ENCODE data around the gene TTBK2. TPM values are rescaled to one million over a fixed set of nuclear protein-coding genes. Genes with fewer than 3 reads are reported as not detected.

Gene TTBK2
- total and polyA plus RNA-seq, 4 donors = 1.0 to 6.4 (median 4.3) TPM

GRCh38 chr15:42937143-42937542 lies 16.6 kb upstream of the TTBK2 start:
- Histone ChIP-seq H3K27ac (ENCODE audit: low read depth in 1 of 2, low read length in 2 of 2) (no peak overlapping the region), H3K4me1 (ENCODE audit: control insufficient read depth in 4 of 4, insufficient read depth in 4 of 4, low read length in 3 of 4) (no peaks in the 10 kb centered on the region), H3K9ac (ENCODE audit: low read depth in 1 of 2, low read length in 2 of 2) (no peak overlapping the region), H3K4me3 (ENCODE audit: low read depth in 1 of 3, low read length in 3 of 3) (no peak overlapping the region), H3K36me3 (ENCODE audit: control insufficient read depth in 4 of 4, insufficient read depth in 3 of 4, low read depth in 1 of 4, low read length in 3 of 4) (no peaks in the 10 kb centered on the region), H3K9me3 (ENCODE audit: control insufficient read depth in 4 of 4, low read length in 3 of 4) (no peaks in the 10 kb centered on the region), H3K27me3 (ENCODE audit: control insufficient read depth in 4 of 4, insufficient read depth in 4 of 4, low read length in 3 of 4) (no peaks in the 10 kb centered on the region)
- no peak for TF ChIP-seq TAF1 (conservative IDR thresholded peaks at IDR 0.05)
- no peak for TF ChIP-seq REST (IDR thresholded peaks at IDR 0.05)
- no peak for TF ChIP-seq ZBTB33 (IDR thresholded peaks at IDR 0.05)
- no peak for TF ChIP-seq MAX (IDR thresholded peaks at IDR 0.05)
- no peak for TF ChIP-seq YY1 (IDR thresholded peaks at IDR 0.05)
- no peak for TF ChIP-seq NR2F2 (IDR thresholded peaks at IDR 0.05)
- TF ChIP-seq RXRA (IDR thresholded peaks at IDR 0.05) = no peak
- no peak for TF ChIP-seq HNF4G (IDR thresholded peaks at IDR 0.05)
- TF ChIP-seq CTCF (IDR thresholded peaks at IDR 0.05; ENCODE audit: low read depth, low read length, missing input control) = no peak
- TF ChIP-seq ATF3 (IDR thresholded peaks at IDR 0.05) = no peak
- TF ChIP-seq HNF4A (conservative IDR thresholded peaks at IDR 0.05) = no peak
- TF ChIP-seq EGR1 (IDR thresholded peaks at IDR 0.05; ENCODE audit: low read depth in 2 of 2) = no peak
- TF ChIP-seq RAD21 (IDR thresholded peaks at IDR 0.05) = no peak
- DNase-seq (ENCODE audit: low spot score) = no peak

- Histone ChIP-seq H3K9me3 (ENCODE audit: control insufficient read depth in 4 of 4, low read length in 3 of 4) (no peaks in the 10 kb centered on the region), H3K27ac (ENCODE audit: low read depth in 1 of 2, low read length in 2 of 2) (no peak overlapping the region), H3K36me3 (ENCODE audit: control insufficient read depth in 4 of 4, insufficient read depth in 3 of 4, low read depth in 1 of 4, low read length in 3 of 4) (no peaks in the 10 kb centered on the region), H3K4me1 (ENCODE audit: control insufficient read depth in 4 of 4, insufficient read depth in 4 of 4, low read length in 3 of 4) (no peaks in the 10 kb centered on the region), H3K4me3 (ENCODE audit: low read depth in 1 of 3, low read length in 3 of 3) (no peak overlapping the region), H3K9ac (ENCODE audit: low read depth in 1 of 2, low read length in 2 of 2) (no peak overlapping the region), H3K27me3 (ENCODE audit: control insufficient read depth in 4 of 4, insufficient read depth in 4 of 4, low read length in 3 of 4) (no peaks in the 10 kb centered on the region)
- DNase-seq (ENCODE audit: low spot score) = no peak
- 85% methylated on average over 7 of the region's 7 CpGs for WGBS
- TF ChIP-seq SP1 (IDR thresholded peaks at IDR 0.05) = no peak
- no peak for TF ChIP-seq YY1 (IDR thresholded peaks at IDR 0.05)
- TF ChIP-seq HNF4A (conservative IDR thresholded peaks at IDR 0.05) = no peak
- no peak for TF ChIP-seq GABPA (IDR thresholded peaks at IDR 0.05 in 1 of 2, conservative IDR thresholded peaks at IDR 0.05 in 1 of 2)
- no peak for TF ChIP-seq HNF4G (IDR thresholded peaks at IDR 0.05)
- no peak for TF ChIP-seq RXRA (IDR thresholded peaks at IDR 0.05)
- no peak for TF ChIP-seq MAX (IDR thresholded peaks at IDR 0.05)
- no peak for TF ChIP-seq TAF1 (conservative IDR thresholded peaks at IDR 0.05)
These were observed 13.5 kb upstream of the TTBK2 start for GRCh38 chr15:42933886-42934667.

All from liver (tissue), 9 donors.